NCI-H748 treated with DMSO at 0.1 percent for 48 hours (cell line): Measurements from ENCODE around the gene MYORG.

Experiments
- DNase-seq: peaks from one replicate; lab custom pipeline; 2025; lab: John Stamatoyannopoulos, UW

The MYORG gene

GRCh38 chr9:34332076-34332964 lies 44.4 kb downstream of the MYORG start:
- DNase-seq = peak; percentile 30

- DNase-seq = no peak
Measured at GRCh38 chr9:34331196-34331595, 45.5 kb downstream of the MYORG start.

GRCh38 chr9:34328987-34329832 lies 47.5 kb downstream of the MYORG start, which contains the start of the genes KIF24 and NUDT2:
KIF24 (minus strand) TSS chr9:34329268; CDS start chr9:34311346, 17,922 bp downstream.
NUDT2 (plus strand) TSS chr9:34329569; CDS start chr9:34339040, 9,471 bp downstream.
- peak; percentile 100 for DNase-seq

- DNase-seq = peak; percentile 72
Measured at GRCh38 chr9:34328500-34328986, 48.2 kb downstream of the MYORG start.

- no peak for DNase-seq
Measured at GRCh38 chr9:34326690-34327089, 50.0 kb downstream of the MYORG start.

GRCh38 chr9:34322899-34323591 lies 53.7 kb downstream of the MYORG start:
- DNase-seq = no peak

GRCh38 chr9:34321451-34321850 lies 55.2 kb downstream of the MYORG start:
- DNase-seq = no peak

- no peak for DNase-seq
Measured at GRCh38 chr9:34318163-34318790, 58.4 kb downstream of the MYORG start.

GRCh38 chr9:34317436-34317835 lies 59.3 kb downstream of the MYORG start:
- DNase-seq = no peak
